Lung (tissue), 12 donors: ENCODE results near the gene ATP13A2. TPM values are rescaled to one million over a fixed set of nuclear protein-coding genes. Genes with fewer than 3 reads are reported as not detected.

ENCODE experiments used
- ATAC-seq: fragments of 200-7000 bp; cut with Tn5 transposase; one replicate; pipeline ENCODE4 v1.9.1; 2020; ENCODE audit warnings: moderate number of reproducible peaks; ENCODE audit not compliant: insufficient read depth, low FRiP score
- DNase-seq, 3 donors: peaks; one replicate each; pipeline ENCODE4 v3.0.0-alpha.2; 2013 to 2017
- H3K27ac ChIP-seq, 2 donors: one replicate each; pipeline ENCODE4 v1.5.1; 2013; ENCODE audit warnings: mild to moderate bottlenecking in 2 of 2, moderate library complexity in 2 of 2, control low read depth in 1 of 2, inconsistent platforms in 1 of 2, low read depth in 1 of 2, low read length in 1 of 2
- H3K27me3 ChIP-seq, 3 donors: one replicate each; pipeline ENCODE4 v1.5.1; 2013; ENCODE audit warnings: low read length in 2 of 3; ENCODE audit not compliant: control insufficient read depth in 3 of 3, insufficient read depth in 3 of 3
- H3K36me3 ChIP-seq, 4 donors: one replicate each; pipeline ENCODE4 v1.5.1; 2013; ENCODE audit warnings: low read length in 4 of 4, mild to moderate bottlenecking in 1 of 4, moderate library complexity in 1 of 4; ENCODE audit not compliant: control insufficient read depth in 4 of 4, insufficient read depth in 4 of 4
- H3K4me1 ChIP-seq, 5 donors: one replicate each; pipeline ENCODE4 v1.5.1; 2013; ENCODE audit warnings: low read length in 5 of 5, mild to moderate bottlenecking in 2 of 5, moderate library complexity in 1 of 5; ENCODE audit not compliant: control insufficient read depth in 5 of 5, insufficient read depth in 5 of 5
- H3K4me3 ChIP-seq: one replicate; pipeline ENCODE4 v1.5.1; 2013; ENCODE audit warnings: mild to moderate bottlenecking, control low read depth, moderate library complexity
- H3K9ac ChIP-seq, 2 donors: one replicate each; pipeline ENCODE4 v1.5.1; 2013; ENCODE audit warnings: low read length in 2 of 2, control low read depth in 1 of 2; ENCODE audit not compliant: insufficient read depth in 1 of 2
- H3K9me3 ChIP-seq, 4 donors: one replicate each; pipeline ENCODE4 v1.5.1; 2013; ENCODE audit warnings: low read length in 3 of 4, mild to moderate bottlenecking in 1 of 4, moderate library complexity in 1 of 4; ENCODE audit not compliant: control insufficient read depth in 4 of 4, insufficient read depth in 3 of 4
- CTCF ChIP-seq: IDR thresholded peaks from 2 replicates; pipeline ENCODE4 v1.5.1; 2012; ENCODE audit warnings: mild to moderate bottlenecking; ENCODE audit errors: control extremely low read depth, extremely low read depth
- WGBS, 2 donors: extraction: QIAGEN DNeasy Blood & Tissue Kit; methylation state at CpG; one replicate each; pipeline ENCODE4 v1.1.7; 2013; 5-methylcytosine and 5-hydroxymethylcytosine counted together
- polyA plus RNA-seq, 2 donors: library from polyadenylated mRNA; stranded (reverse); fragments of 200-250 nt; gene quantifications; one replicate each; pipeline ENCODE4 v1.2.1, GENCODE V29; 2013
- total RNA-seq, 2 donors: library from RNA; depleted of rRNA in 1 of 2; stranded (reverse); fragments of >200 nt in 1 of 2; gene quantifications; one replicate each; pipeline ENCODE4 v1.2.1, GENCODE V29; 2014 to 2021
- donor health status: control.
- donor health status: control.
- donor health status: Bipolar disorder and iron deficiency.
- donor health status: healthy.
- donor health status: DM: yes; HTN: yes; CAD: no.

The ATP13A2 gene
- total and polyA plus RNA-seq, 4 donors = 20.2 to 50.6 (median 33.3) TPM

- Histone ChIP-seq H3K9me3 (no peaks in the 10 kb centered on the region), H3K36me3 (peaks cover 0 to 21% (median 4%) of the 10 kb centered on the region in 4 donors), H3K4me3 (no peak overlapping the region), H3K9ac (no peak overlapping the region), H3K27ac (no peak overlapping the region), H3K27me3 (no peaks in the 10 kb centered on the region), H3K4me1 (peaks cover 0 to 32% (median 8%) of the 10 kb centered on the region in 5 donors)
- DNase-seq (no peak), ATAC-seq (no peak)
- no peak for TF ChIP-seq CTCF
- WGBS, 2 donors = 77 to 88% methylated on average over 14 of the region's 14 CpGs
These were observed 36.5 kb downstream of the ATP13A2 start for GRCh38 chr1:16975211-16975610.

DNA sequence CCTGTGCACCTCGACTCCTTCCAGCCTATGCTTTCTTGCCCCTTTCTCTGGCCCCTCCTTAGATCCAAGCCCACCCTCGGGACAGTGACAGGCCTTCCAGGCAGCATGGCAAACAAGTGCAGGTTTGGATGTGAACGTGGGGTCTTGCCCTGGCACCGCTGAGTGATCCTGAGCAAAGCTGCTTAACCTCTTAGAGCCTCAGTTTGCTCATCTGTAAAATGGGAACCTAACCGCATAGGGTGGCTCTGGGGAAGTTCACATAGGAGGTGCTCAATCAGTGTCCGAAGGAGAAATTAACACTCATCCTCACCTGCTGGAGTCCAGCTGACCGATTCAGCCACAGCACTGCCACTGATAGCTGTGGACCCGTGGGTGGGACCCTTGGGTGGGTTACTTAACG lies 38.5 kb downstream of the ATP13A2 start:
- H3K9ac ChIP-seq = no peak overlapping the region
- H3K9me3 ChIP-seq = no peaks in the 10 kb centered on the region
- no peak for ATAC-seq
- peaks cover 0 to 20% (median 4%) of the 10 kb centered on the region in 5 donors for H3K4me1 ChIP-seq
- H3K4me3 ChIP-seq = no peak overlapping the region
- no peak overlapping the region for H3K27ac ChIP-seq
- 79 to 88% methylated on average over 9 of the region's 9 CpGs for WGBS, 2 donors
- no peaks in the 10 kb centered on the region for H3K27me3 ChIP-seq
- no peak for DNase-seq
- H3K36me3 ChIP-seq = peaks cover 0 to 24% (median 8%) of the 10 kb centered on the region in 4 donors
- TF ChIP-seq CTCF = no peak

GRCh38 chr1:16972189-16972895 lies 39.4 kb downstream of the ATP13A2 start:
- WGBS, 2 donors = 77 to 86% methylated on average over 10 to 11 of the region's 11 CpGs
- Histone ChIP-seq H3K4me1 (peaks cover 0 to 24% (median 8%) of the 10 kb centered on the region in 5 donors), H3K36me3 (peaks cover 0 to 23% (median 10%) of the 10 kb centered on the region in 4 donors), H3K9me3 (no peaks in the 10 kb centered on the region), H3K4me3 (no peak overlapping the region), H3K27me3 (no peaks in the 10 kb centered on the region), H3K9ac (no peak overlapping the region), H3K27ac (no peak overlapping the region)
- TF ChIP-seq CTCF = no peak
- DNase-seq = no peak
- no peak for ATAC-seq
